Psoas muscle (tissue), 8 donors: ENCODE results near the gene LPAR1. TPM values are rescaled to one million over a fixed set of nuclear protein-coding genes. Genes with fewer than 3 reads are reported as not detected.

ENCODE experiments used
- ATAC-seq, 4 donors: fragments of 200-7000 bp; cut with Tn5 transposase; one replicate each; pipeline ENCODE4 v1.9.1; 2020; ENCODE audit warnings: moderate library complexity in 3 of 4, mild to moderate bottlenecking in 2 of 4
- DNase-seq, 2 donors: peaks; one replicate each; pipeline ENCODE4 v3.0.0-alpha.2; 2020
- H3K27ac ChIP-seq: fragments of 200-600 bp; one replicate; pipeline ENCODE4 v1.8.0; 2022
- H3K27me3 ChIP-seq, 3 donors: fragments of 200-600 bp in 1 of 3; one replicate each; pipeline versions ENCODE4 v1.6.1 to v1.8.0; 2013 to 2022; ENCODE audit warnings: low read length in 2 of 3, mild to moderate bottlenecking in 2 of 3, moderate library complexity in 1 of 3; ENCODE audit not compliant: insufficient read depth in 3 of 3
- H3K36me3 ChIP-seq, 2 donors: fragments of 200-600 bp in 1 of 2; one replicate each; pipeline versions ENCODE4 v1.6.1 to v1.8.0; 2013 to 2022; ENCODE audit warnings: low read depth in 1 of 2, mild to moderate bottlenecking in 1 of 2, moderate library complexity in 1 of 2; ENCODE audit not compliant: insufficient read depth in 1 of 2
- H3K4me1 ChIP-seq: fragments of 200-600 bp; one replicate; pipeline ENCODE4 v1.8.0; 2022
- H3K4me3 ChIP-seq: fragments of 200-600 bp; one replicate; pipeline ENCODE4 v1.8.0; 2022; ENCODE audit warnings: mild to moderate bottlenecking
- H3K9me3 ChIP-seq: fragments of 200-600 bp; one replicate; pipeline ENCODE4 v1.8.0; 2022
- CTCF ChIP-seq: fragments of 200-600 bp; IDR thresholded peaks from one replicate; pipeline ENCODE4 v1.8.0; 2022; ENCODE audit warnings: antibody characterized with exemption
- WGBS, 3 donors: extraction: QIAGEN DNeasy Blood & Tissue Kit; methylation state at CpG; one replicate each; pipeline versions ENCODE4 v1.1.6 to v1.1.7; 2013; 5-methylcytosine and 5-hydroxymethylcytosine counted together
- intact Hi-C, 2 donors: fragments of 100-400 bp; cut with DNase I; formaldehyde crosslinking; loops; one replicate each; pipeline versions ENCODE4 v1.11.0 to v1.14.2; 2022
- polyA plus RNA-seq, 3 donors: library from polyadenylated mRNA; stranded (reverse); fragments of 200-250 nt; gene quantifications; one replicate each; pipeline ENCODE4 v1.2.3, GENCODE V29; 2013
- total RNA-seq, 4 donors: library from RNA; stranded (reverse); fragmentation: NEBNext Ultra II Directional in 2 of 4; extraction: Animal tissue kit (Norgen Biotek cat#: 25700) in 2 of 4; gene quantifications; one replicate each; pipeline versions ENCODE4 v1.2.1 to v1.2.4, GENCODE V29; 2021 to 2023
- donor health status: healthy with polysubstance abuse.
- donor health status: DM: no; HTN: no; CAD: no; lungs with moderate emphysema.
- donor health status: Bipolar disorder and iron deficiency.
- donor health status: healthy.
- donor health status: DM: yes; HTN: yes; CAD: no.
- donor health status: DM: no; HTN: no; CAD: no.
- donor health status: DM: no; HTN: no; CAD: no.
- donor health status: DM: yes; HTN: yes; CAD: no.

The LPAR1 gene
- total and polyA plus RNA-seq, 7 donors = 2.5 to 7.7 (median 4.7) TPM

GRCh38 chr9:111001526-111001925 is 36.7 kb downstream of the LPAR1 start:
- no peak for TF ChIP-seq CTCF
- H3K4me1 ChIP-seq = no peaks in the 10 kb centered on the region
- WGBS, 3 donors = 49 to 78% (median 53%) methylated on average over 1 of the region's 1 CpG
- no peak overlapping the region for H3K27ac ChIP-seq
- intact Hi-C loops = no loop called here
- H3K4me3 ChIP-seq = no peak overlapping the region
- H3K9me3 ChIP-seq = no peaks in the 10 kb centered on the region
- ATAC-seq = no peak
- DNase-seq = no peak
- no peaks in the 10 kb centered on the region for H3K36me3 ChIP-seq
- peaks cover 0 to 3% (median 0%) of the 10 kb centered on the region in 3 donors for H3K27me3 ChIP-seq

GRCh38 chr9:111000202-111000601 is 38.1 kb downstream of the LPAR1 start:
- WGBS, 3 donors = 31 to 40% (median 34%) methylated on average over 2 of the region's 2 CpGs
- ATAC-seq (no peak), DNase-seq (no peak)
- Histone ChIP-seq H3K27ac (no peak overlapping the region), H3K4me1 (no peaks in the 10 kb centered on the region), H3K4me3 (no peak overlapping the region), H3K9me3 (no peaks in the 10 kb centered on the region), H3K27me3 (peaks cover 0 to 3% (median 0%) of the 10 kb centered on the region in 3 donors), H3K36me3 (no peaks in the 10 kb centered on the region)
- TF ChIP-seq CTCF = no peak
- intact Hi-C loops = no loop called here

GRCh38 chr9:110999379-110999778 is 38.9 kb downstream of the LPAR1 start:
- H3K36me3 ChIP-seq = no peaks in the 10 kb centered on the region
- no peak overlapping the region for H3K4me3 ChIP-seq
- ATAC-seq (no peak), DNase-seq (no peak)
- H3K27me3 ChIP-seq = peaks cover 0 to 3% (median 0%) of the 10 kb centered on the region in 3 donors
- WGBS, 3 donors = 95 to 99% (median 96%) methylated on average over 5 of the region's 5 CpGs
- H3K4me1 ChIP-seq = no peaks in the 10 kb centered on the region
- H3K27ac ChIP-seq = no peak overlapping the region
- intact Hi-C loops = no loop called here
- no peaks in the 10 kb centered on the region for H3K9me3 ChIP-seq
- no peak for TF ChIP-seq CTCF

GRCh38 chr9:110997847-110998246 is 40.4 kb downstream of the LPAR1 start:
- H3K36me3 ChIP-seq = no peaks in the 10 kb centered on the region
- DNase-seq = no peak
- no peak overlapping the region for H3K27ac ChIP-seq
- intact Hi-C loops = no loop called here
- H3K4me3 ChIP-seq = no peak overlapping the region
- peaks cover 0 to 3% (median 0%) of the 10 kb centered on the region in 3 donors for H3K27me3 ChIP-seq
- no peak for ATAC-seq
- H3K4me1 ChIP-seq = no peaks in the 10 kb centered on the region
- WGBS, 3 donors = 95 to 97% (median 95%) methylated on average over 1 of the region's 1 CpG
- no peak for TF ChIP-seq CTCF
- no peaks in the 10 kb centered on the region for H3K9me3 ChIP-seq
